ENCODE data around the gene WIPF2.

DNA sequence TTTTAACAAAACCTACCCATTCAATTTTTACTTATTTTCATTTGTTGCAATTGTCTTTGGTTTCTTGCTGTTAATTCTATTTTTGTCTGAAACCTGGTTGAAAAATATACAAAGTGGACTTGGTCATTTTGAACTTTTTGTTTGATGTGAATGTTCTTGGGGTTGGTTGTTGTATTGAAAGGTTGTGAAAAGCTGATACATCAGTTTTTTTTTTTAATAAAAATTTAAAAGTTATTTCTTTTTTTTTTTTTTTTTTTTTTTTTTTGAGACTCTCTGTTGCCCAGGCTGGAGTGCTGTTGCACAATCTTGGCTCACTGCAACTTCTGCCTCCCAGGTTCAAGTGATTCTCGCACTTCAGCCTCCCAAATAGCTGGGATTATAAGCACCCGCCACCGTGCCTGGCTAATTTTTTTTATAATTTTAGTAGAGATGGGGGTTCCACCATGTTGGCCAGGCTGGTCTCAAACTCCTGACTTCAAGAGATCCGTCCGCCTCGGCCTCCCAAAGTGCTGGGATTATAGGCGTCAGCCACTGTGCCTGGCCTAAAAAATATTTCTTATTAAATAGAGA is 28.9 kb downstream of the WIPF2 start:
- no peak for TF ChIP-seq CTCF (IDR thresholded peaks at IDR 0.05; ENCODE audit: low read depth, low read length)
- no peak for TF ChIP-seq MYC (IDR thresholded peaks at IDR 0.05; ENCODE audit: low read depth, low read length)
- TF ChIP-seq MAX (IDR thresholded peaks at IDR 0.05; ENCODE audit: low read depth, low read length): no peak
- no peak for TF ChIP-seq POLR2A (IDR thresholded peaks at IDR 0.05; ENCODE audit: extremely low read depth, insufficient read length)

All from NB4 (cell line).